Measurements from ENCODE around the gene SLC6A3. TPM values are rescaled to one million over a fixed set of nuclear protein-coding genes. Genes with fewer than 3 reads are reported as not detected.
A peak's percentile ranks its signal among the peaks of the same experiment; 100 is the strongest.

Gene SLC6A3
- polyA plus RNA-seq, 3 donors from 2014 or later: not detected

DNA sequence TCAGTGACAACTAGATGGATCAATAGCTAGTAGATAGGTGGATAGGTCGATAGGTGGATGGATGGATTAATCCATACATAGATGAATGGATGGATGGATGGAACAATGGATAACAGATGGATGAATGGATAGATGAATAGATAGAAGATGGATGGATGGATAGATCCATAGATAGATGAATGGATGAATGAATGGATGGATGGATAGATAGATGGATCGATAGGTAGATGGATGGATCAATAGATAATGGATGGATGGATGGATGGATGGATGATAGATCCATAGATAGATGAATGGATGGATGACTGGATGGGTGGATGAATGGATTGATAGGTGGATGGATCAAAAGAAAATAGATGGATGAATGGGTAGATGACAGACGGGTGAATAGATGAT lies 5.1 kb downstream of the SLC6A3 start:
- Mint-ChIP-seq H3K36me3 (peaks cover 0 to 3% (median 0%) of the 10 kb centered on the region in 3 donors), H3K9me3 (peaks cover 0 to 2% (median 0%) of the 10 kb centered on the region in 6 donors), H3K4me3 (no peak overlapping the region), H3K27ac (no peak overlapping the region), H3K27me3 (ENCODE audit: low read depth in 3 of 3) (peaks cover 7 to 30% (median 11%) of the 10 kb centered on the region in 3 donors), H3K4me1 (peaks cover 9 to 11% of the 10 kb centered on the region in 2 donors)
- no peak for DNase-seq

DNA sequence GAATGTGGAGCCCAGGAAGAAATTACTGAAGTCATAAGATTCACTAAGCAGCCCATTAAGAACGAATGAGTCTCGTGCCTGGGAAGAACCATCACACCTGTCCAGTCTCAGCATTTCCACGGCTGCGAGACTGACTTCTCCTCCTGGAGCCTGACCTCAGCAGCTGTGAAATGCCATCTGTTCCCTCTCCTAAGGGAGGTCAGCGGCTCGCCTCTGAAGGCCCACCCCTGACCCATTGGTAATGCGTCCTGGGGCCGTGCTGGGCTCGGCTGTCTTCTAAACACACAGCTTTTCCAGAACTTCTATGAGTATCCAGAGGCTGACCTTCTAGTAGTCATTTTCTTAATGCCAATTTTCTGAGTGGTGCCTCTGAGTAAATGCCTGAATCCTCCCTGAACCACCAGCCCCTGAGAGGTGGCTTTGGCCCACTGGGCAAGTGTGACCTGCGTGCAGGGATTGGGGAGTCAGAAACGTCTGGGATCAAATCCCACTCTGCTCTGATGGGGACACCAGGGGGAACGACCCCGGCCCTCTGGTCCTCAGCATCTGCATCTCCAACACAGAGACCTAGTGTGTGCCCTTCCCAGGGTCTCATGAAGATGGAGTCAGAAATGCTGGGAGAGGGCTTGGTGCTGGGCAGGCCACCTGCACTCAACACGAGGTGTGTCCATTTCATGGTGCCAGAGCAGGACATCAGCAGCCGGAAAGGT lies 5.7 kb downstream of the SLC6A3 start:
- DNase-seq: no peak
- Mint-ChIP-seq H3K9me3 (peaks cover 0 to 2% (median 0%) of the 10 kb centered on the region in 6 donors), H3K4me3 (no peak overlapping the region), H3K4me1 (peaks cover 7% of the 10 kb centered on the region in 2 donors), H3K36me3 (peaks cover 0 to 3% (median 0%) of the 10 kb centered on the region in 3 donors), H3K27ac (no peak overlapping the region), H3K27me3 (ENCODE audit: low read depth in 3 of 3) (peaks cover 7 to 28% (median 8%) of the 10 kb centered on the region in 3 donors)

DNA sequence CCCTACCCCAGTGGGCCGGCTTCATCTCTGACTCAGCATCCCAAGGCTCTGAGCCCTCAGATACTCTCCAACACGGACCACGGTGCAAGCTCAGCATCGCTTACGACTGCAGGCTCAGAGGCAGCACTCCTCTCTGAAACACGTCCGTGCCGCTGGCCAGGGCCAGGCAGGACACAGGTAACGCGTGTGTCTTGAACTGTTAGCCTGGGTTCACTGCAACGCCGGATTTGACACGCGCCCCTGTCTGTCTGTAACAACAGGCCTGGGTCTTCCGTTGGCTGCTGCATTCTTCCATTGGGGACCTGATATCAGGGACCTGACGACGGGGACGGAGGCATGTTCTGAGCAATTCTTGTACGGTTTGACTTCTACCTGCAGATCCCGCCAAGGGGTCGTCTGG lies 6.4 kb downstream of the SLC6A3 start:
- H3K27me3 Mint-ChIP-seq (ENCODE audit: low read depth in 3 of 3): peaks cover 7 to 23% (median 9%) of the 10 kb centered on the region in 3 donors
- no peak overlapping the region for H3K27ac Mint-ChIP-seq
- peaks cover 0 to 3% (median under 1%) of the 10 kb centered on the region in 3 donors for H3K36me3 Mint-ChIP-seq
- H3K4me1 Mint-ChIP-seq: peaks cover under 1 to 2% of the 10 kb centered on the region in 2 donors
- no peak overlapping the region for H3K4me3 Mint-ChIP-seq
- DNase-seq: no peak
- peaks cover 0 to 2% (median 0%) of the 10 kb centered on the region in 6 donors for H3K9me3 Mint-ChIP-seq

DNA sequence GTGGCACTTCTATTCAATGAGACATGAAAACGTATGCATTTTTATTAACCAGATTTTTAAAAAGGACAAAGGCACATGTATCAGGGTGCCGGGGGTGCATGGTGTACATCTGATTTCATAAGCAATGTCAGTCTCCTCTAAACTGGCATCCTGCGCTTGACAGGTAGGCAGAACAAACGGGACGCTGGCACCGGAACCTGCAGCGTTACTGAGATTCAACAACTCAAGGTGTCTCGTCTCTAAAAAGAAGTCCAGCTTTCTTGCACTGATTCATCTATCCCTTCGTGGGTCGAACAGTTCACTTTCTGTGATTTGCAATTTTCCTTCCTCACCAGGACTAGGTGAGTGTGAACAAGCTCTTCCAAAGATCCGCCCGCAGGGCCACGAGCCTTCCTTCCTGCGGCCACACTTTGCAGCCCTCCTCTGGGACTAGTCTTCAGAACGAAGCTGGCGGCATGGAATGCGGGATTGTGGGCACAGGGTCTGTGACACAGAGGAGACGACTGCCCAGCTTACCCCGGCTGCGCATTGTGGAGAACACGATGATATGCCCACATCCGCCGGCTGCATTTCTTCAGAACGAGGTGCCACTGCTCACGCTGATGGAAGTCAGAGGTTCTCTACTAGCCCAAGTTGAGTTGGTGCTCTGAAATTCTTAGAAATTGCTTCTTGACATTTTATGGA lies 7.2 kb downstream of the SLC6A3 start:
- peaks cover 0 to 4% (median 0%) of the 10 kb centered on the region in 6 donors for H3K9me3 Mint-ChIP-seq
- H3K4me3 Mint-ChIP-seq: no peak overlapping the region
- H3K36me3 Mint-ChIP-seq: peaks cover 0 to 4% (median 3%) of the 10 kb centered on the region in 3 donors
- H3K4me1 Mint-ChIP-seq: no peaks in the 10 kb centered on the region
- H3K27ac Mint-ChIP-seq: no peak overlapping the region
- H3K27me3 Mint-ChIP-seq (ENCODE audit: low read depth in 3 of 3): peaks cover 7 to 17% (median 11%) of the 10 kb centered on the region in 3 donors
- no peak for DNase-seq

DNA sequence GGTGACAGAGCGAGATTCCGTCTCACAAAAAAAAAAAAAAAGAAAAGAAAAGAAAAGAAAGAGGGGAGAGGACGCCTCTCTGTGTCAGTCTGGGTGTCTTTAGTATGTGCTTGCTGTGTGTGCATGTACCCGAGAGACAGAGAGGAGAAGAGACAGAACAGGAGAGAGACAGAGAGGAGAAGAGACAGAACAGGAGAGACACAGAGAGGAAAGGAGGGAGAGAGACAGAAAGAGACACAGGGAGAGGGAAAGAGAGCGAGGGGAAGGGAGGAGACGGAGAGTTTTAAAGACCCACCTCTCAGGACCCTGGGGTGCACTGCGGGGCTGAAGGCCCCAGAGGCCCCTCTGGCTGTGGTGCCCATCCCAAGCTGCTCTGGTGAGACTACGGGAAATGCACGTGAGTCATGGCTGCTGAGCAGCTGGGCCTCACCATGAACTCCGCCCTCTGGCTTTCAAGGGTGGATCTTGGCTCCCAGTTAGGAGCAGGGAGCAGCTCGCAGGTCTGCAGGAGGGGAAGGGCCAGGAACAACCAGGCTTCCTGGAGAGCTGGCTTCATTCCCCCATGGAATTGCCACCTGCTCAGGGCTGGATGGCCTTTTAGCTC lies 7.9 kb downstream of the SLC6A3 start:
- H3K9me3 Mint-ChIP-seq: peaks cover 0 to 4% (median 0%) of the 10 kb centered on the region in 6 donors
- no peak overlapping the region for H3K4me3 Mint-ChIP-seq
- no peak for DNase-seq
- H3K27ac Mint-ChIP-seq: peak overlapping the region in 2 of 6 donors; percentile 33 to 76
- no peaks in the 10 kb centered on the region for H3K4me1 Mint-ChIP-seq
- H3K36me3 Mint-ChIP-seq: peaks cover 0 to 4% (median 3%) of the 10 kb centered on the region in 3 donors
- H3K27me3 Mint-ChIP-seq (ENCODE audit: low read depth in 3 of 3): peaks cover 7 to 16% (median 11%) of the 10 kb centered on the region in 3 donors

DNA sequence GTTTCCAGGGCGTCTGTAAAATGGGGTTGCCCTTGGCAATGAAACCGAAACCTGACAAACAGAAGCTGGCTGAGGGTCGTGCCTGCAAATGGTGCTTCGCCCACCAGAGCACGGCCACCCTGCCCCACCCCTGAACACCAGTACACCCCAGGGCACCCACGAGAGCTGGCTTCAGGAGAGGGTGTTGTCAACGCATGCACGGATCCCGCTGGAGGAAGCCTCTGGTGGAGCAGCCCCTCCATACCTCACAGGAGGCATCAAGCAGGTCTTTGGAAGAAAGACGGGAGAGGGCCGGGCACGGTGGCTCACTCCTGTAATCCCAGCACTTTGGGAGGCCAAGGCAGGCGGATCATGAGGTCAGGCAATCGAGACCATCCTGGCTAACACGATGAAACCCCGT lies 8.6 kb downstream of the SLC6A3 start:
- Mint-ChIP-seq H3K9me3 (peaks cover 0 to 4% (median 0%) of the 10 kb centered on the region in 6 donors), H3K4me3 (no peak overlapping the region), H3K4me1 (no peaks in the 10 kb centered on the region), H3K27ac (no peak overlapping the region), H3K36me3 (peaks cover 0 to 4% (median 3%) of the 10 kb centered on the region in 3 donors), H3K27me3 (ENCODE audit: low read depth in 3 of 3) (peaks cover 7 to 16% (median 11%) of the 10 kb centered on the region in 3 donors)
- no peak for DNase-seq

DNA sequence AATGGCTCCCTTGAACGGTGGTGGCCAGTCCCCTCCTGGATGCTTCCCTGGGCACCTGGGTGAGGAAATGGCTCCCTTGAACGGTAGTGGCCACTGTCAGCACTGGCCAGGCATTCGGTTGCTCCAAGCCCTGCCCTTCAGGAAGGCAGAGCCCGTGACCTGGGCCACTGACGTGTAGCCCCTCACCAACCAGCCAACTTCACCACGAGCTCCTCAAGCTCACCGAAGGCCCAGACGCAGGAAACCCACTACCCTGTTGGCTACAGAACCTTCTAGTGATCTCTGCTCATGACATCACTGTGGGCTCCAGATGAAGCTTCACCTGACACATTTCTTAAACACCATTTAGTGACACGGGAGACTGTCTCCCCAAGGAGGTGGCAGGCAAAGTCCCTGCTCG lies 9.2 kb downstream of the SLC6A3 start:
- H3K9me3 Mint-ChIP-seq: peaks cover 0 to 4% (median 0%) of the 10 kb centered on the region in 6 donors
- H3K27ac Mint-ChIP-seq: no peak overlapping the region
- H3K4me3 Mint-ChIP-seq: no peak overlapping the region
- H3K4me1 Mint-ChIP-seq: no peaks in the 10 kb centered on the region
- H3K27me3 Mint-ChIP-seq (ENCODE audit: low read depth in 3 of 3): peaks cover 7 to 14% (median 9%) of the 10 kb centered on the region in 3 donors
- peaks cover 0 to 4% (median 3%) of the 10 kb centered on the region in 3 donors for H3K36me3 Mint-ChIP-seq
- no peak for DNase-seq

DNA sequence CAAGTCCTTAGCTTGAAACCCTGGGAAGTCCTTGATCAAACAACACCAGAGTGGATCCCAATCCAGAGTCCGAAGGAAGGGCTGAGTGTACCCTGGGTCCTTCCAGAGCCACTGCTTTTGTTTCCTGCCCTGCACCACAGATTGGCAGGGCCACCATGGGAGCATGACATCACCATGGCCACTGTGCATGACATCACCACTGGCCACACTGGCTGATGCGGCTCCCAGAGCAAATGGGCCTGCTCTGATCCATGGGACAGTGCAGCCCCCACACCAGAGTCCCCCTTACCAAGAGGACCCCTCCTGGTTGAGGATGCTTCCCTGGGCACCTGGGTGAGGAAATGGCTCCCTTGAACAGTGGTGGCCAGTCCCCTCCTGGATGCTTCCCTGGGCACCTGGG lies 9.9 kb downstream of the SLC6A3 start:
- H3K4me3 Mint-ChIP-seq: no peak overlapping the region
- H3K27me3 Mint-ChIP-seq (ENCODE audit: low read depth in 3 of 3): peaks cover 5 to 11% (median 7%) of the 10 kb centered on the region in 3 donors
- no peaks in the 10 kb centered on the region for H3K4me1 Mint-ChIP-seq
- DNase-seq: no peak
- H3K27ac Mint-ChIP-seq: no peak overlapping the region
- H3K9me3 Mint-ChIP-seq: peaks cover 0 to 1% (median under 1%) of the 10 kb centered on the region in 6 donors
- H3K36me3 Mint-ChIP-seq: peaks cover 0 to 4% (median 3%) of the 10 kb centered on the region in 3 donors

DNA sequence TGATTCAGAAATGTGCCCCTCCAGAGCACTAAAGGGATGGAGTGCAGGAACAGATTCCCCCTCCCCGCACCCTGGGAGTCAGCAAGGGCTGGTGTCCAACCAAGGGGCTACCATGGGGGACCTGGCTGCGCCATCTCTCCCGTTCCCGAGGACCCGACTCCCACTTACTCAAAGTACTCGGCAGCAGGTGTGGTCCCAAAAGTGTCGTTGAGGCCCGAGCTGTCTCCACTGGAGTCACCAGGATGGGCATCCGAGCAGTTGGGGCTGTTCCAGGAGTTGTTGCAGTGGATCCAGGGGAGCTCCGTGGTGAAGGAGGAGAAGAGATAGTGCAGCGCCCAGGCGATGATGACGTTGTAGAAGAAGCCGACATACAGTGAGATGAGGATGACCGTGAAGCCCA lies 12.9 kb downstream of the SLC6A3 start:
- Mint-ChIP-seq H3K4me1 (no peaks in the 10 kb centered on the region), H3K4me3 (no peak overlapping the region), H3K36me3 (peaks cover 0 to 13% (median 12%) of the 10 kb centered on the region in 3 donors), H3K27me3 (ENCODE audit: low read depth in 3 of 3) (peaks cover 0 to 11% (median 8%) of the 10 kb centered on the region in 3 donors), H3K27ac (no peak overlapping the region), H3K9me3 (peaks cover 10 to 30% (median 23%) of the 10 kb centered on the region in 6 donors)
- DNase-seq: no peak

DNA sequence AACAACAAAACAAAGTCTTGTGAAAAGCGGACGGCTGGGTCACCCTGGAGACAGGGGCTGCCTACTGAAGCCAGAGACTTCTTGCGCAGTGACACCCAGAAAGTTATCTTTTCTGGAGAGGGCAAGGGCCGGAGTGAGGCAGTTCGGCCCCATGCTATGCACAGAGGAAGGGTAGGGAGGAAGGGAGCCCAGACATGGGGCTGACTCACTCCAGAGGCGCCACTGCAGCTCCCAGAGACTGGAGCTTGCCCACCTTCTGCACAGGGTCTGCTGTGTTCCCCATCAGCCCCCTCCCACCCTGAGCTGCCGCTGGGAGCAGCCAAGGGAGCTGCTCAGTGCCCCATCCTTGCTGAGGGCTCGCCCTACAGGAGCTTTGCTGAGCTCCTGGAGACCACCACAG lies 13.3 kb downstream of the SLC6A3 start:
- Mint-ChIP-seq H3K4me3 (no peak overlapping the region), H3K27ac (no peak overlapping the region), H3K9me3 (peaks cover 10 to 34% (median 27%) of the 10 kb centered on the region in 6 donors), H3K4me1 (no peaks in the 10 kb centered on the region), H3K36me3 (peaks cover 0 to 15% (median 15%) of the 10 kb centered on the region in 3 donors), H3K27me3 (ENCODE audit: low read depth in 3 of 3) (peaks cover 0 to 13% (median 5%) of the 10 kb centered on the region in 3 donors)
- no peak for DNase-seq

DNA sequence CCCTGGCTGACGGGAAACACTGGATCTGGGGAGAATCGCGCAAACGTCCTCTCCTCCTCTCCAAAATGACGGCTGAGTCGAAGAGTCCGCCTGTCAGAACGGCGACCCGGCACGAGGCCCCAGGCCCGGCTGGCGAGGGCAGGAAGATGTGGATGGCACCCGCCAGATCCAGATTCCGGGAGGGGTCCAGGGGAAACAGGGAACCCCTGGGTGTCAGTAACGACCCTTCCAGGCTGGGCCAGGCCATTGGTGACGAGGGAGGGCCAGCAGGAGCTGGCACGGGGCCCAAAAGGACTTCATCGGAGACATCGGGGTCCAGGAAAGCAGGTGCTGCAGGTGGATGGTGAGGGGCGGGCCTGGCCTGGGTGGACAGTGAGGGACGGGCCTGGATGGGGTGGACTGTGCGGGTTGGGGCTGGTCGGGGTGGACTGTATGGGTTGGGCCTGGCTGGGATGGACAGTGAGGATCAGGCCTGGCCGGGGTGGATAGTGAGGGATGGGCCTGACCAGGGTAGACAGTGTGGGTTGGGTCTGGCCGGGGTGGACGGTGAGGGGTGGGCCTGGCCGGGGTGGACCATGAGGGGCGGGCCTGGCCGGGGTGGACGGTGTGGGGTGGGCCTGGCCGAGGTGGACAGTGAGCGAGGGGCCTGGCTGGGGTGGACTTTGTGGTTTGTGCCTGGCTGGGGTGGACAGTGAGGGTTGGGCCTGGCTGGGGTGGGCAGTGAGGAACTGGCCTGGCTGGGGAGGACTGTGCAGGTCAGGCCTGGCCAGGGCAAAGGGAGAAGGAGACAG lies 14.0 kb downstream of the SLC6A3 start:
- Mint-ChIP-seq H3K9me3 (peaks cover 10 to 39% (median 32%) of the 10 kb centered on the region in 6 donors), H3K27ac (no peak overlapping the region), H3K4me1 (no peaks in the 10 kb centered on the region), H3K36me3 (peaks cover 0 to 15% (median 15%) of the 10 kb centered on the region in 3 donors), H3K27me3 (ENCODE audit: low read depth in 3 of 3) (peaks cover 0 to 15% (median 2%) of the 10 kb centered on the region in 3 donors), H3K4me3 (no peak overlapping the region)
- DNase-seq: no peak

DNA sequence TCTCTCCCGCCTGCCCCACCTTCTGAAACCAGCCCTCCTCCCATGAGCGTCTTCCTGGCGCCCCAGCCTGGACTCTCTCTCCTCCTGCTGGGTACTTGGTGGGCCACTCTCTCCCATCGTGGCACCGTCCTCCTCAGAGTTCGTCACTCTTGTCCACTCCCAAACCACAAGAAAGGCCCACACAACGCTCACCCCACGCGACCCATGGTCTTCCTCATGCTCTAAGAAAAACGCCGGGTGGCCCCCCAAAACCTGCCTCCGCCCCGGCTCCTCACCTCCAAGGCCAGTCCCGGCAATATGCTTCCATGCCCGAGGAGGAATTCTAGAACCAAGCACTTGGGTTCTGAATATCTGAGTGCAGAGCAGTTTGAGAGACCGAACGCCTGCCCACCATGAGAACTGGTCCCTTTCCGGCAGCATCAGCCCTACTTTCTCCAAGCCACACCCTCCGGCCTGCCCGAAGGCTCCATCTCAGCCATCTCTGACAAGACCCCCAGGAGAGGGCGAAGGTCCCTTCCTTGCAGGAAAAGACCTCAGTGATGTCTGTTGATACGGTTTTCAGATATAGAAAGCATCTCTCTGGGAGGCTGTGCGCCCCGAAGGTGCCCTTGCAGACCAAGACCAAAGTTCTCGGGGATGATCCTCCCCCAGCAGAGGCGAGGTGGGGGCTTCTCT lies 15.0 kb downstream of the SLC6A3 start:
- Mint-ChIP-seq H3K4me1 (no peaks in the 10 kb centered on the region), H3K9me3 (peaks cover 12 to 40% (median 33%) of the 10 kb centered on the region in 6 donors), H3K36me3 (peaks cover 0 to 15% (median 15%) of the 10 kb centered on the region in 3 donors), H3K4me3 (no peak overlapping the region), H3K27me3 (ENCODE audit: low read depth in 3 of 3) (peaks cover 0 to 15% (median 2%) of the 10 kb centered on the region in 3 donors), H3K27ac (no peak overlapping the region)
- no peak for DNase-seq

DNA sequence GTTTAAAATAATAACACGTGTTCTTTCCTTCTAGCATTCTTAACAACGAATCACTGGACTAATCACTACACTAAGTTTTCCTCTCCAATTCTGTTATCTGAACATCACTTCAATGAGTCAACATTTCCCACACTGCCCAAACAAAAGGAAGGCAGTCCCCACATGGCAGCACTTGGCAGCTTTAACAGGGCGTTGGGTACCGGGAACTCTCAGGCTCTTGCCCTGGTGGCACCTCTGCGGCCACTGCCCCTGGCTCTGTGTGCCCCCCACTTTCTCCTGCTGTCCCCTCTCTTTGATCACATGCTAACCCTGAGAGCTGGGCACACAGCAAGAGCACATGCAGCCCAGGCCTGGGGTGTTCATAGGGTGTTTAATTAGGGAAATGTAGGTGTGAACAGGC lies 15.7 kb downstream of the SLC6A3 start:
- H3K4me3 Mint-ChIP-seq: no peak overlapping the region
- peaks cover 0 to 17% (median 4%) of the 10 kb centered on the region in 3 donors for H3K27me3 Mint-ChIP-seq (ENCODE audit: low read depth in 3 of 3)
- H3K36me3 Mint-ChIP-seq: peaks cover 0 to 15% (median 15%) of the 10 kb centered on the region in 3 donors
- DNase-seq: no peak
- H3K4me1 Mint-ChIP-seq: no peaks in the 10 kb centered on the region
- H3K9me3 Mint-ChIP-seq: peaks cover 14 to 42% (median 33%) of the 10 kb centered on the region in 6 donors
- no peak overlapping the region for H3K27ac Mint-ChIP-seq
